Gastrocnemius medialis (tissue), 4 donors: ENCODE results near the gene MARK2. TPM values are rescaled to one million over a fixed set of nuclear protein-coding genes. Genes with fewer than 3 reads are reported as not detected.
A peak's percentile ranks its signal among the peaks of the same experiment; 100 is the strongest.

ENCODE experiments used
- ATAC-seq, 2 donors: fragments of 150-250 bp; one replicate each; pipeline ENCODE4 v1.9.1; 2016
- DNase-seq, 2 donors: peaks; one replicate each; pipeline ENCODE4 v3.0.0-alpha.2; 2019
- H3K27ac ChIP-seq, 4 donors: fragments of 200-600 bp; sonication (generic); 1 replicate in 1 of 4; 2 replicates in 3 of 4; pipeline ENCODE4 v1.5.1; 2016 to 2018; ENCODE audit warnings: mild to moderate bottlenecking in 2 of 4, moderate library complexity in 1 of 4
- H3K27me3 ChIP-seq, 3 donors: fragments of 200-600 bp; sonication (generic) in 2 of 3; 1 replicate in 1 of 3; 2 replicates in 2 of 3; pipeline versions ENCODE4 v1.5.1 to v1.6.0; 2016 to 2019; ENCODE audit warnings: mild to moderate bottlenecking in 1 of 3, moderate library complexity in 1 of 3
- H3K36me3 ChIP-seq, 2 donors: fragments of 200-600 bp; sonication (generic) in 1 of 2; one replicate each; pipeline ENCODE4 v1.5.1; 2017 to 2018
- H3K4me1 ChIP-seq, 2 donors: fragments of 200-600 bp; sonication (generic) in 1 of 2; one replicate each; pipeline ENCODE4 v1.5.1; 2016 to 2017; ENCODE audit warnings: mild to moderate bottlenecking in 2 of 2
- H3K4me3 ChIP-seq, 4 donors: fragments of 200-600 bp; sonication (generic) in 3 of 4; 1 replicate in 1 of 4; 2 replicates in 3 of 4; pipeline ENCODE4 v1.5.1; 2016 to 2019; ENCODE audit warnings: mild to moderate bottlenecking in 2 of 4
- H3K9me3 ChIP-seq, 3 donors: fragments of 200-600 bp; sonication (generic) in 2 of 3; 1 replicate in 1 of 3; 2 replicates in 2 of 3; pipeline ENCODE4 v1.5.1; 2016 to 2019
- POLR2A ChIP-seq, 2 donors: fragments of 450-650 bp; IDR thresholded peaks; one replicate each; pipeline ENCODE4 v1.6.1; 2017; ENCODE audit warnings: antibody characterized with exemption in 2 of 2, mild to moderate bottlenecking in 2 of 2, moderate library complexity in 2 of 2
- in situ Hi-C, 4 donors: fragments of 200-750 bp; cut with MboI; loops; one replicate each; pipeline versions ENCODE4 v1.15.0 to v1.8.0; 2017; ENCODE audit warnings: low sequenced_read_pairs in 4 of 4
- intact Hi-C: fragments of 100-400 bp; cut with DNase I; formaldehyde crosslinking; loops from one replicate; pipeline ENCODE4 v1.15.1; 2023; ENCODE audit warnings: low total_unique reads
- total RNA-seq, 4 donors: library from RNA; depleted of rRNA; stranded (reverse); fragments of >200 nt; gene quantifications; one replicate each; pipeline versions ENCODE4 v1.1.0 to v1.2.3, GENCODE V29; 2016
- TF ChIP-seq, protein P1 (sequence below), 5 experiments: fragments of 450-650 bp in 3 of 5; fragments of 200-600 bp in 2 of 5; sonication (generic) in 2 of 5; IDR thresholded peaks in 4 of 5; conservative IDR thresholded peaks in 1 of 5; 1 replicate in 4 of 5; 2 replicates in 1 of 5; pipeline ENCODE4 v1.5.1; 2016 to 2019; ENCODE audit warnings: antibody characterized with exemption in 5 of 5, mild to moderate bottlenecking in 3 of 5, moderate library complexity in 3 of 5

The MARK2 gene
- total RNA-seq: 10 to 100 TPM; 17.8 to 37.2 (median 30.3) TPM

DNA sequence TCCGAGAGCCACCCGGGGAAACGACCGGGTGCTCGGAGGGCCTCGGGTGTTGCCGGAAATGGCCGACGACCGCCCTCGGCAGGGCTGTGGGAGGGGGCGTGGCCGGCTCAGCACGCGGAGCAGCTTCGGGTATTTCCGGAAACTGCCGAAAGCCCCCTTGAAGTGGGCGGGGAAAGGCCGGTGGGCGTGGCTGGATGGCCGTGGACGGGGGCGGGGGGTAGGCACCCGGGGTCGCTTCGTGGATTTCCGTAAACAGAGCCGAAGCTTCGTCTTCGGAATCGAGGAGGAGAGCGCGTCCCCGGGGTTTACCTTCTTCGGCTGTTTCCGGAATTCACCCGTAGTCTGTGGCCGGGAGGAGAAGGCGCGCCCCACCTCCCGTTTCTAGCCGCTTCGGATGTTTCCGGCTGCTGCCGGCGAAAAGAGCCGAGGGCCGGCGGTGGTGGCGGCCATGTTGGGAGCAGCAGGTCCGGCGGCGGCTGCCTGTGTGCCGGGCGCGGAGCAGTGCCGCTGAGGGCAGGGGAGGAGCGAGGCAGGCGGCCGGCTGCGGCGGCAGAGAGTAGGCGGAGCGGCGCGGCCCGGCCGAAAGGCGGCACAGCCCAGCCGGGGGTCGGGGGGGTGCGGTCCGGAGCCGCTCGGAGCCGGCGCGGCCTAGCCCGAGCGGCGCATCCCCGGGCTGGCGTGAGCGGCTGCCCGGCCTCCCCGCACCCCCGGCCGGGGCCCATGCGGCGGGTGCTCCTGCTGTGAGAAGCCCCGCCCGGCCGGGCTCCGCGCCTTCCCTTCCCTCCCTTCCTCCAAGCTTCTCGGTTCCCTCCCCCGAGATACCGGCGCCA, at the start of gene MARK2:
MARK2 (plus strand) TSS at position 433 of the 830 bp plus-strand sequence; CDS start at position 830, 397 bp downstream.
- intact Hi-C loops: loop anchor here (1.0 kb wide), 2 partner anchors 33 to 79 kb away; no protein-coding TSS in a partner anchor
- Histone ChIP-seq H3K4me1 (peaks cover 35 to 40% of the 10 kb centered on the region in 2 donors), H3K27ac (peak within 1 kb of the TSS; percentile 82 to 94 (median 84)), H3K27me3 (no peaks in the 10 kb centered on the region), H3K9me3 (no peaks in the 10 kb centered on the region), H3K36me3 (no peaks in the 10 kb centered on the region), H3K4me3 (peak within 1 kb of the TSS; percentile 78 to 99 (median 86))
- ATAC-seq (peak; percentile 86 to 89), DNase-seq (peak; percentile 97)
- in situ Hi-C loops: loop anchor here (5.0 to 25.0 kb wide), 4 partner anchors 106 to 323 kb away; partner anchors contain the start of gene MACROD1 (in 1 of the 4)
- TF ChIP-seq, protein P1, sequence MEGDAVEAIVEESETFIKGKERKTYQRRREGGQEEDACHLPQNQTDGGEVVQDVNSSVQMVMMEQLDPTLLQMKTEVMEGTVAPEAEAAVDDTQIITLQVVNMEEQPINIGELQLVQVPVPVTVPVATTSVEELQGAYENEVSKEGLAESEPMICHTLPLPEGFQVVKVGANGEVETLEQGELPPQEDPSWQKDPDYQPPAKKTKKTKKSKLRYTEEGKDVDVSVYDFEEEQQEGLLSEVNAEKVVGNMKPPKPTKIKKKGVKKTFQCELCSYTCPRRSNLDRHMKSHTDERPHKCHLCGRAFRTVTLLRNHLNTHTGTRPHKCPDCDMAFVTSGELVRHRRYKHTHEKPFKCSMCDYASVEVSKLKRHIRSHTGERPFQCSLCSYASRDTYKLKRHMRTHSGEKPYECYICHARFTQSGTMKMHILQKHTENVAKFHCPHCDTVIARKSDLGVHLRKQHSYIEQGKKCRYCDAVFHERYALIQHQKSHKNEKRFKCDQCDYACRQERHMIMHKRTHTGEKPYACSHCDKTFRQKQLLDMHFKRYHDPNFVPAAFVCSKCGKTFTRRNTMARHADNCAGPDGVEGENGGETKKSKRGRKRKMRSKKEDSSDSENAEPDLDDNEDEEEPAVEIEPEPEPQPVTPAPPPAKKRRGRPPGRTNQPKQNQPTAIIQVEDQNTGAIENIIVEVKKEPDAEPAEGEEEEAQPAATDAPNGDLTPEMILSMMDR (IDR thresholded peaks at IDR 0.05 in 4 of 5, conservative IDR thresholded peaks at IDR 0.05 in 1 of 5): peak in 1 of 5 experiments; percentile 14
- peak; percentile 87 to 89 for TF ChIP-seq POLR2A (IDR thresholded peaks at IDR 0.05)

- DNase-seq (no peak), ATAC-seq (no peak)
- Histone ChIP-seq H3K27me3 (no peaks in the 10 kb centered on the region), H3K27ac (no peak overlapping the region), H3K36me3 (no peaks in the 10 kb centered on the region), H3K9me3 (peaks cover 0 to 7% (median 0%) of the 10 kb centered on the region in 3 donors), H3K4me3 (no peak overlapping the region), H3K4me1 (no peaks in the 10 kb centered on the region)
- TF ChIP-seq, protein P1 (IDR thresholded peaks at IDR 0.05 in 4 of 5, conservative IDR thresholded peaks at IDR 0.05 in 1 of 5): no peak
- no peak for TF ChIP-seq POLR2A (IDR thresholded peaks at IDR 0.05)
- intact Hi-C loops (no loop called here), in situ Hi-C loops (no loop called here)
These were observed 47.3 kb upstream of the MARK2 start for GRCh38 chr11:63791495-63792167.

DNA sequence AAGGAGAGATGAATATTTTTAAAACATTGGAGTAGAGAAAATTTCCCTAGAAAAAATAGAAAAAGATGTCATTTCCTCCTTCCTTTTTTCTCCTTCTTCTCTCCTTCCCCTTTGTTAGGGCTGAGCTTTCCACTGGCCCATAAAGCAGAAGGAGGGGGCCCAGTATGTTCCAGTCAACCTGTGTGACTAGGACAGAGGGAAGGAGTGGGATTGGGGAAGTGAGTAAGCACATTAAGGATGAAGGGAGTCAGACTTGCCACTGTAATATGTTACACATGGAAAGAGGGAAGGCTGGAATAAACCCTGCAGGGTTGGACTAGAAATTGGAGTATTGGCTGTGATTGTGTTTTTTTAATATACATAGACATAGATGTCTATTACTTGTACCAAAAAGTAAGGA, 45.7 kb upstream of the MARK2 start:
- DNase-seq (no peak), ATAC-seq (no peak)
- TF ChIP-seq, protein P1 (IDR thresholded peaks at IDR 0.05 in 4 of 5, conservative IDR thresholded peaks at IDR 0.05 in 1 of 5): no peak
- TF ChIP-seq POLR2A (IDR thresholded peaks at IDR 0.05): no peak
- no peaks in the 10 kb centered on the region for H3K36me3 ChIP-seq
- H3K27ac ChIP-seq: no peak overlapping the region
- H3K4me1 ChIP-seq: no peaks in the 10 kb centered on the region
- H3K9me3 ChIP-seq: peaks cover 0 to 7% (median 0%) of the 10 kb centered on the region in 3 donors
- no peaks in the 10 kb centered on the region for H3K27me3 ChIP-seq
- intact Hi-C loops: no loop called here
- in situ Hi-C loops: no loop called here
- H3K4me3 ChIP-seq: no peak overlapping the region

DNA sequence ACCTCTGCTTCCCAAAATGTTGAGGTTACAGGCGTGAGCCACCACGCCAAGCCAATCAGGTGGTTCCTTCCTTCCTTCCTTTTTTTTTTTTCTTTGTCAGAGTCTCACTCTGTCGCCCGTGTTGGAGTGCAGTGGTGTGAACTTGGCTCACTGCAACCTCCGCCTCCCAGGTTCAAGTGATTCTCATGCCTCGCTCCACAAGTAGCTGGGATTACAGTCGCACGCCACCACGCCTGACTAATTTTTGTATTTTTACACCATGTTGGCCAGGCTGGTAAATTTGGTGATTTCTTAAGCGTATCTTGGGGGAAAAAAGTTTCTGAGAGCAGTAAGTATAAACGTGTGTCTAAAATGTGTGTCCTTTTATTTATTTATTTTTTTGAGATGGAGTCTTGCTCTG, 43.8 kb upstream of the MARK2 start:
- intact Hi-C loops: no loop called here
- in situ Hi-C loops: no loop called here
- H3K9me3 ChIP-seq: peaks cover 0 to 7% (median 0%) of the 10 kb centered on the region in 3 donors
- H3K27me3 ChIP-seq: peaks cover 0 to 3% (median 0%) of the 10 kb centered on the region in 3 donors
- DNase-seq: no peak
- H3K36me3 ChIP-seq: no peaks in the 10 kb centered on the region
- no peak for ATAC-seq
- H3K4me3 ChIP-seq: no peak overlapping the region
- TF ChIP-seq, protein P1 (IDR thresholded peaks at IDR 0.05 in 4 of 5, conservative IDR thresholded peaks at IDR 0.05 in 1 of 5): no peak
- no peak for TF ChIP-seq POLR2A (IDR thresholded peaks at IDR 0.05)
- no peak overlapping the region for H3K27ac ChIP-seq
- no peaks in the 10 kb centered on the region for H3K4me1 ChIP-seq
